Astrocyte (in vitro differentiated cells and primary cell): ENCODE data around the gene CD247. TPM values are rescaled to one million over a fixed set of nuclear protein-coding genes. Genes with fewer than 3 reads are reported as not detected.

Source experiments
- DNase-seq: peaks from one replicate; pipeline ENCODE4 v3.0.0-alpha.2; 2010; ENCODE audit warnings: low read depth
- FAIRE-seq: peaks from 2 replicates; lab custom pipeline; 2011; peaks lifted over from hg19 to GRCh38; lab: Jason Lieb, UNC
- H2AFZ ChIP-seq: 2 replicates; pipeline ENCODE4 v1.6.0; 2012; ENCODE audit warnings: low read depth, low read length, inconsistent platforms
- H3K27ac ChIP-seq: 2 replicates; pipeline ENCODE4 v1.5.1; 2011; ENCODE audit warnings: low read depth, low read length, inconsistent platforms
- H3K27me3 ChIP-seq: 2 replicates; pipeline ENCODE4 v1.6.0; 2011; ENCODE audit warnings: low read length, inconsistent platforms; ENCODE audit not compliant: insufficient read depth
- H3K36me3 ChIP-seq: 2 replicates; pipeline ENCODE4 v1.5.1; 2011; ENCODE audit warnings: low read length, inconsistent platforms; ENCODE audit not compliant: insufficient read depth
- H3K4me1 ChIP-seq: 2 replicates; pipeline ENCODE4 v1.5.1; 2011; ENCODE audit warnings: low read length, inconsistent platforms; ENCODE audit not compliant: insufficient read depth
- H3K4me2 ChIP-seq: 2 replicates; pipeline ENCODE4 v1.6.0; 2012; ENCODE audit warnings: low read length, inconsistent platforms
- H3K4me3 ChIP-seq: 2 replicates; pipeline ENCODE4 v1.5.1; 2011; ENCODE audit warnings: low read depth, mild to moderate bottlenecking, low read length, inconsistent platforms; ENCODE audit not compliant: insufficient read depth
- H3K79me2 ChIP-seq: 2 replicates; pipeline ENCODE4 v1.6.0; 2012; ENCODE audit warnings: mild to moderate bottlenecking, low read length, inconsistent platforms; ENCODE audit not compliant: insufficient read depth
- H3K9ac ChIP-seq: 2 replicates; pipeline ENCODE4 v1.6.0; 2012; ENCODE audit warnings: mild to moderate bottlenecking, low read length, inconsistent platforms
- H3K9me3 ChIP-seq: 2 replicates; pipeline ENCODE4 v1.5.1; 2012; ENCODE audit warnings: low read depth, mild to moderate bottlenecking, low read length, inconsistent platforms; ENCODE audit not compliant: insufficient read depth
- H4K20me1 ChIP-seq: 2 replicates; pipeline ENCODE4 v1.6.0; 2012; ENCODE audit warnings: low read length, inconsistent platforms; ENCODE audit not compliant: insufficient read depth
- H3K27ac Mint-ChIP-seq: one replicate; pipeline ENCODE4 v1.8.0; 2021; ENCODE audit warnings: mild to moderate bottlenecking, mixed read lengths; ENCODE audit not compliant: unreplicated experiment
- H3K27me3 Mint-ChIP-seq: one replicate; pipeline ENCODE4 v1.8.0; 2021; ENCODE audit warnings: low read depth, mixed read lengths; ENCODE audit not compliant: unreplicated experiment
- H3K36me3 Mint-ChIP-seq: one replicate; pipeline ENCODE4 v1.8.0; 2021; ENCODE audit warnings: low read depth, mixed read lengths; ENCODE audit not compliant: unreplicated experiment
- H3K4me1 Mint-ChIP-seq: one replicate; pipeline ENCODE4 v1.8.0; 2021; ENCODE audit warnings: low read depth, mixed read lengths; ENCODE audit not compliant: unreplicated experiment
- H3K4me3 Mint-ChIP-seq: one replicate; pipeline ENCODE4 v1.8.0; 2021; ENCODE audit warnings: mild to moderate bottlenecking, moderate library complexity, mixed read lengths; ENCODE audit not compliant: unreplicated experiment
- H3K9me3 Mint-ChIP-seq: one replicate; pipeline ENCODE4 v1.8.0; 2021; ENCODE audit warnings: mild to moderate bottlenecking, mixed read lengths; ENCODE audit not compliant: unreplicated experiment
- CTCF ChIP-seq: IDR thresholded peaks from 2 replicates; pipeline ENCODE4 v1.5.1; 2011; ENCODE audit warnings: low read depth, mild to moderate bottlenecking, inconsistent platforms, low read length, moderate library complexity; ENCODE audit not compliant: insufficient read depth
- EZH2 ChIP-seq: IDR thresholded peaks from 2 replicates; pipeline ENCODE4 v1.6.1; 2012; ENCODE audit warnings: mild to moderate bottlenecking, low read length, inconsistent platforms; ENCODE audit not compliant: insufficient read depth
- total RNA-seq: library from RNA; stranded (reverse); gene quantifications from 2 replicates; pipeline ENCODE4 v1.2.1, GENCODE V29; 2021

CD247 gene
- total RNA-seq, 1 donor from 2014 or later = not detected

DNA sequence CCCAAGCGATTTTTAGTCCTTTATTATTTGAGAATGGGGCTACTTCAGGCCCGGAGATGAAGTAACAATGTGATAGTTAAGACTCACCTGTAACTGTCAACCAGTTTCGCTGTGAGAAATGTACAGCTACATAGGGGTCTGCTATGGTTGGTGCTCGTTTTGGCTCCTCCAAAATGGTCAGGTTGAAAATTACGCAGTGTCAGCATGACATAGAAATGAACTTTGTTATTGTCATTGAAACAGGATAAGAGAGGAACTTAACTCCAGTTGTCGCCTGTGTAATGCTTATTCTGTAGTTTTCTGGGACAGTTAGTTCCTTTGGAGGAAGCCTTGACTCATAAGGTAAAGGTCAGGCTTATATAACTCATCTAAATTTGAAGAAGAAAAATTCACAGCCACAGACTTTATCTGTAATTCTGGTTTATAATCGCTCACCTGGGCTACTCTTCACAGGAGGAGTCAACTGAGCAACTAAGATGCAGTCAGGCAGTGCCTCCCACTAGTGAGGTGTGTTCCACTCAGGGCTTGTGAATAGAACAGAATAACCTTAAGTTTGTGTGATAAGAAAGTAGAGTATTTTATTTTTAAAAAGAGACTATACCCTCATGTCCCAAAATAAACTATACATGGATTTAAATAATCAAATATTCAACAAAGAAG is 130.9 kb downstream of the CD247 start:
- Histone ChIP-seq H3K9me3 (no peaks in the 10 kb centered on the region), H3K79me2 (no peaks in the 10 kb centered on the region), H3K27me3 (no peaks in the 10 kb centered on the region), H3K4me2 (no peak overlapping the region), H3K4me3 (no peak overlapping the region), H3K36me3 (peaks cover 12% of the 10 kb centered on the region), H3K9ac (no peak overlapping the region), H3K4me1 (no peaks in the 10 kb centered on the region), H2AFZ (no peak overlapping the region), H3K27ac (no peak overlapping the region), H4K20me1 (no peaks in the 10 kb centered on the region)
- no peak for DNase-seq
- FAIRE-seq = no peak
- H3K27ac Mint-ChIP-seq = no peak overlapping the region
- no peaks in the 10 kb centered on the region for H3K9me3 Mint-ChIP-seq
- H3K4me1 Mint-ChIP-seq = no peaks in the 10 kb centered on the region
- TF ChIP-seq CTCF (no peak), EZH2 (no peak)
- peaks cover 8% of the 10 kb centered on the region for H3K36me3 Mint-ChIP-seq
- H3K4me3 Mint-ChIP-seq = no peak overlapping the region
- no peaks in the 10 kb centered on the region for H3K27me3 Mint-ChIP-seq

Other genes with a start within 250 kb of the CD247 start
- 34.6 and 36.0 TPM in 2 replicates for gene CREG1, start 35.2 kb upstream of the CD247 start, total RNA-seq
- gene RCSD1, start 111.7 kb upstream of the CD247 start, total RNA-seq = 0.58 and 0.98 TPM in 2 replicates
- gene MPZL1, start 203.5 kb upstream of the CD247 start, total RNA-seq = 229 and 240 TPM in 2 replicates